GM10248 (cell line): Measurements from ENCODE around the gene TANC1.

Source experiments
- CTCF ChIA-PET: fragments of 300-600 bp; sonication (Branson Sonifier 250); formaldehyde crosslinking; extraction: SDS; loops from one replicate; lab custom pipeline; 2021; ENCODE audit warnings: antibody characterized with exemption; lab: Yijun Ruan, JAX
- POLR2A ChIA-PET: fragments of 350-650 bp; sonication (Branson Sonifier 250); formaldehyde crosslinking; extraction: SDS; loops from one replicate; lab custom pipeline; 2020; ENCODE audit warnings: antibody characterized with exemption; lab: Yijun Ruan, JAX
- DNase-seq: peaks from one replicate; pipeline ENCODE4 v3.0.0; 2012; ENCODE audit errors: extremely low spot score
- CTCF ChIP-seq: IDR thresholded peaks from 2 replicates; pipeline ENCODE4 v1.5.1; 2012; ENCODE audit warnings: mild to moderate bottlenecking, low read depth; ENCODE audit errors: extremely low read depth, missing control alignments, control extremely low read depth

Gene TANC1

GRCh38 chr2:159128191-159128590, 159.8 kb downstream of the TANC1 start:
- TF ChIP-seq CTCF = no peak
- POLR2A ChIA-PET = no interaction called here
- CTCF ChIA-PET = interaction anchor here (1.7 to 3.8 kb wide), 2 partner anchors 9 to 13 kb away, joined by 4 to 30 read pairs; no protein-coding TSS in a partner anchor
- DNase-seq = no peak

GRCh38 chr2:159129269-159129668, 160.8 kb downstream of the TANC1 start:
- no peak for DNase-seq
- TF ChIP-seq CTCF = no peak
- ChIA-PET POLR2A (no interaction called here), CTCF (interaction anchor here (0.8 to 3.8 kb wide), 5 partner anchors 8 to 14 kb away, joined by 3 to 30 read pairs (median 4); no protein-coding TSS in a partner anchor)

- no peak for DNase-seq
- POLR2A ChIA-PET = no interaction called here
- CTCF ChIA-PET = interaction anchor here (0.8 to 3.8 kb wide), 4 partner anchors 9 to 12 kb away, joined by 3 to 30 read pairs (median 5); no protein-coding TSS in a partner anchor
Measured at GRCh38 chr2:159129824-159130223, 161.4 kb downstream of the TANC1 start.

GRCh38 chr2:159130302-159130701, 161.9 kb downstream of the TANC1 start:
- ChIA-PET POLR2A (no interaction called here), CTCF (interaction anchor here (1.0 to 3.8 kb wide), 3 partner anchors 9 to 11 kb away, joined by 3 to 30 read pairs (median 7); no protein-coding TSS in a partner anchor)
- DNase-seq = no peak
- no peak for TF ChIP-seq CTCF

More at GRCh38 chr2:159129824-159130223, 161.4 kb downstream of the TANC1 start:
- no peak for TF ChIP-seq CTCF

GRCh38 chr2:159131267-159131913, 162.9 kb downstream of the TANC1 start:
- CTCF ChIA-PET = interaction anchor here (0.9 kb wide), 1 partner anchor 12 kb away, joined by 12 read pairs; no protein-coding TSS in a partner anchor
- POLR2A ChIA-PET = no interaction called here
- DNase-seq = no peak
- TF ChIP-seq CTCF = no peak

GRCh38 chr2:159131914-159132281, 163.5 kb downstream of the TANC1 start:
- DNase-seq = no peak
- no peak for TF ChIP-seq CTCF
- ChIA-PET CTCF (interaction anchor here (2.2 kb wide), 1 partner anchor 13 kb away, joined by 15 read pairs; no protein-coding TSS in a partner anchor), POLR2A (no interaction called here)
